ENCODE data around the gene IRF4. TPM values are rescaled to one million over a fixed set of nuclear protein-coding genes. Genes with fewer than 3 reads are reported as not detected.

The IRF4 gene
- total RNA-seq, 1 donor from 2014 or later: 0.04 TPM

GRCh38 chr6:448296-449056, 56.9 kb downstream of the IRF4 start:
- no peak overlapping the region for H3K4me3 ChIP-seq (ENCODE audit: low read depth, low read length)
- TF ChIP-seq, protein P1, sequence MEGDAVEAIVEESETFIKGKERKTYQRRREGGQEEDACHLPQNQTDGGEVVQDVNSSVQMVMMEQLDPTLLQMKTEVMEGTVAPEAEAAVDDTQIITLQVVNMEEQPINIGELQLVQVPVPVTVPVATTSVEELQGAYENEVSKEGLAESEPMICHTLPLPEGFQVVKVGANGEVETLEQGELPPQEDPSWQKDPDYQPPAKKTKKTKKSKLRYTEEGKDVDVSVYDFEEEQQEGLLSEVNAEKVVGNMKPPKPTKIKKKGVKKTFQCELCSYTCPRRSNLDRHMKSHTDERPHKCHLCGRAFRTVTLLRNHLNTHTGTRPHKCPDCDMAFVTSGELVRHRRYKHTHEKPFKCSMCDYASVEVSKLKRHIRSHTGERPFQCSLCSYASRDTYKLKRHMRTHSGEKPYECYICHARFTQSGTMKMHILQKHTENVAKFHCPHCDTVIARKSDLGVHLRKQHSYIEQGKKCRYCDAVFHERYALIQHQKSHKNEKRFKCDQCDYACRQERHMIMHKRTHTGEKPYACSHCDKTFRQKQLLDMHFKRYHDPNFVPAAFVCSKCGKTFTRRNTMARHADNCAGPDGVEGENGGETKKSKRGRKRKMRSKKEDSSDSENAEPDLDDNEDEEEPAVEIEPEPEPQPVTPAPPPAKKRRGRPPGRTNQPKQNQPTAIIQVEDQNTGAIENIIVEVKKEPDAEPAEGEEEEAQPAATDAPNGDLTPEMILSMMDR (IDR thresholded peaks at IDR 0.05; ENCODE audit: insufficient read depth, low read length, poor library complexity, severe bottlenecking): no peak
- peaks cover 5% of the 10 kb centered on the region for H3K27me3 ChIP-seq (ENCODE audit: control insufficient read depth, insufficient read depth, low read length)
- H3K36me3 ChIP-seq (ENCODE audit: control insufficient read depth, insufficient read depth, low read length): no peaks in the 10 kb centered on the region
- DNase-seq (ENCODE audit: low read depth): no peak

- Histone ChIP-seq H3K27me3 (ENCODE audit: control insufficient read depth, insufficient read depth, low read length) (peaks cover 2% of the 10 kb centered on the region), H3K4me3 (ENCODE audit: low read depth, low read length) (no peak overlapping the region), H3K36me3 (ENCODE audit: control insufficient read depth, insufficient read depth, low read length) (no peaks in the 10 kb centered on the region)
- DNase-seq (ENCODE audit: low read depth): no peak
- TF ChIP-seq, protein P1 (IDR thresholded peaks at IDR 0.05; ENCODE audit: insufficient read depth, low read length, poor library complexity, severe bottlenecking): no peak
These were observed 57.5 kb downstream of the IRF4 start for GRCh38 chr6:449057-449430.

GRCh38 chr6:449486-450419, 58.2 kb downstream of the IRF4 start:
- TF ChIP-seq, protein P1 (IDR thresholded peaks at IDR 0.05; ENCODE audit: insufficient read depth, low read length, poor library complexity, severe bottlenecking): no peak
- peaks cover 2% of the 10 kb centered on the region for H3K27me3 ChIP-seq (ENCODE audit: control insufficient read depth, insufficient read depth, low read length)
- DNase-seq (ENCODE audit: low read depth): no peak
- no peaks in the 10 kb centered on the region for H3K36me3 ChIP-seq (ENCODE audit: control insufficient read depth, insufficient read depth, low read length)
- no peak overlapping the region for H3K4me3 ChIP-seq (ENCODE audit: low read depth, low read length)

DNA sequence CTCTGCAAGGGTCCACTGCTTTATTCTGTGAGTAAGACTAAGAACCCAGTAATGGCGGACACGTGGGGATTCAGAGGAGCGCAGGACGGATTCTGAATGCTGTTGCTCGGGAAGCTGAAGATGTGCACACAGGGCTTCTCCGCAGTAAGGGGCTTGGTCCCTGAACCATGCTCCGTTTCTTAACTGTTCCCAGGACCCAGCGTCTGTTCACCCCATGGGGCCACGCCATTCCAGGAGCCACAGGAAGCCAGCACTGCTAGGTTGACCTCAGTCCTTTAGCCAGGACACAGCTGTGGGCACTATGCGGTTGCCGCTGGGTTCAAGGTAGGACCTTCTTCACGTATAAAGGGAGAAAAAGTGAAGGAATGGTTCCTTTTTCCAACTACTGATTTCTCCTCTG, 59.8 kb downstream of the IRF4 start:
- H3K36me3 ChIP-seq (ENCODE audit: control insufficient read depth, insufficient read depth, low read length): no peaks in the 10 kb centered on the region
- DNase-seq (ENCODE audit: low read depth): no peak
- TF ChIP-seq, protein P1 (IDR thresholded peaks at IDR 0.05; ENCODE audit: insufficient read depth, low read length, poor library complexity, severe bottlenecking): no peak

DNA sequence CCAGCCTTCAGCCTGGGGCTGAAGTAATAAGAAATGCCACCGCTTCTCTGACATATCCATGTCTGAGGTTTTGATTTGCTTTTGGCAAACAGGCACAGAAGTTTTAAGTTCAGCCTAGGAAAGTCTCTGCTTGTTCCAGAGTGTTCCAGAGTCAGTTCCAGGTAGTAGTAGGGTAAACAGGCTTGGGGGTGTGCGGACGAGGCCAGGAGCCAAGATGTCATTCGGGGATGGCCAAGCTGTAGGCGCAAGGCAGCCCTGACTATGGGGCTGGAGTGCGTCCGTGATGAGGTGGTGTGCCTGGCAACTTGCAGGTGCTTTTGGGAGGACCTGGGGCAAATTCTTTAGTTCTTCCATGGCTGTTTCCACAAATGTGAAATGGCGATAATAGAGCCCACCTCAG, 60.3 kb downstream of the IRF4 start:
- DNase-seq (ENCODE audit: low read depth): no peak
- Histone ChIP-seq H3K27me3 (ENCODE audit: control insufficient read depth, insufficient read depth, low read length) (no peaks in the 10 kb centered on the region), H3K36me3 (ENCODE audit: control insufficient read depth, insufficient read depth, low read length) (no peaks in the 10 kb centered on the region), H3K4me3 (ENCODE audit: low read depth, low read length) (no peak overlapping the region)
- TF ChIP-seq, protein P1 (IDR thresholded peaks at IDR 0.05; ENCODE audit: insufficient read depth, low read length, poor library complexity, severe bottlenecking): no peak

More for the DNA sequence above, 59.8 kb downstream of the IRF4 start:
- Histone ChIP-seq H3K27me3 (ENCODE audit: control insufficient read depth, insufficient read depth, low read length) (no peaks in the 10 kb centered on the region), H3K4me3 (ENCODE audit: low read depth, low read length) (no peak overlapping the region)

All from kidney epithelial cell (primary cell).